SU-DHL-6 (cell line): ENCODE results near the gene RNF19B.

Experiments used
- EZH2phosphoT487 ChIP-seq: fragments of 200-600 bp; sonication (generic), shearing (Covaris generic); conservative IDR thresholded peaks from 2 replicates; pipeline ENCODE4 v1.6.1; 2018; ENCODE audit warnings: mild to moderate bottlenecking, antibody characterized with exemption, low read length, moderate library complexity, mixed read lengths
- TF ChIP-seq, protein P1 (sequence below): fragments of 200-600 bp; sonication (generic); IDR thresholded peaks from one replicate; pipeline ENCODE4 v1.5.1; 2017; ENCODE audit warnings: antibody characterized with exemption, mild to moderate bottlenecking, low read length, moderate library complexity; ENCODE audit not compliant: insufficient read depth, poor library complexity, severe bottlenecking

DNA sequence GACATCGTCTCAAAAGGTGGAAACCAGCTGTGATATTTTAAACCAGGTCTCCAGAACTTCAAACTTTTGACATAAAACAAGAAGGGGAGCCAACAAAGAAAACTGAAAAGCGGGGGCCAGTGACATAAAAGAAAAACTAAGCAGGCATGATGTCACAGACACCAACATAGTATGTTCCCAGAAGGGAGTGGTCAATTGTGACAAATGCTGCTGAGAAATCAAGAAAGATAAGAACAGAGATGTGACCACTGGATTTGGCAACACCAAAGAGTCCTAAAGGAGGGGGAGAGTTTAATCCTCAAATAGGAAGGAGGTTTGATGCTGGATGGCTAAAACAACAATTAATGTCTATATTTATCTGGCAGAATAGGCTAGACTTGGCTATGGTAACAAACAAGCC is 2.3 kb upstream of the RNF19B start:
- TF ChIP-seq, protein P1, sequence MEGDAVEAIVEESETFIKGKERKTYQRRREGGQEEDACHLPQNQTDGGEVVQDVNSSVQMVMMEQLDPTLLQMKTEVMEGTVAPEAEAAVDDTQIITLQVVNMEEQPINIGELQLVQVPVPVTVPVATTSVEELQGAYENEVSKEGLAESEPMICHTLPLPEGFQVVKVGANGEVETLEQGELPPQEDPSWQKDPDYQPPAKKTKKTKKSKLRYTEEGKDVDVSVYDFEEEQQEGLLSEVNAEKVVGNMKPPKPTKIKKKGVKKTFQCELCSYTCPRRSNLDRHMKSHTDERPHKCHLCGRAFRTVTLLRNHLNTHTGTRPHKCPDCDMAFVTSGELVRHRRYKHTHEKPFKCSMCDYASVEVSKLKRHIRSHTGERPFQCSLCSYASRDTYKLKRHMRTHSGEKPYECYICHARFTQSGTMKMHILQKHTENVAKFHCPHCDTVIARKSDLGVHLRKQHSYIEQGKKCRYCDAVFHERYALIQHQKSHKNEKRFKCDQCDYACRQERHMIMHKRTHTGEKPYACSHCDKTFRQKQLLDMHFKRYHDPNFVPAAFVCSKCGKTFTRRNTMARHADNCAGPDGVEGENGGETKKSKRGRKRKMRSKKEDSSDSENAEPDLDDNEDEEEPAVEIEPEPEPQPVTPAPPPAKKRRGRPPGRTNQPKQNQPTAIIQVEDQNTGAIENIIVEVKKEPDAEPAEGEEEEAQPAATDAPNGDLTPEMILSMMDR = no peak
- TF ChIP-seq EZH2phosphoT487 = no peak
